ENCODE results near the gene ABCA9.
"Not testable (repeated sequence)": the region's sequence is repeated elsewhere in the genome, so short reads cannot be mapped to it uniquely, and the experiment has no call there.

ABCA9 gene

DNA sequence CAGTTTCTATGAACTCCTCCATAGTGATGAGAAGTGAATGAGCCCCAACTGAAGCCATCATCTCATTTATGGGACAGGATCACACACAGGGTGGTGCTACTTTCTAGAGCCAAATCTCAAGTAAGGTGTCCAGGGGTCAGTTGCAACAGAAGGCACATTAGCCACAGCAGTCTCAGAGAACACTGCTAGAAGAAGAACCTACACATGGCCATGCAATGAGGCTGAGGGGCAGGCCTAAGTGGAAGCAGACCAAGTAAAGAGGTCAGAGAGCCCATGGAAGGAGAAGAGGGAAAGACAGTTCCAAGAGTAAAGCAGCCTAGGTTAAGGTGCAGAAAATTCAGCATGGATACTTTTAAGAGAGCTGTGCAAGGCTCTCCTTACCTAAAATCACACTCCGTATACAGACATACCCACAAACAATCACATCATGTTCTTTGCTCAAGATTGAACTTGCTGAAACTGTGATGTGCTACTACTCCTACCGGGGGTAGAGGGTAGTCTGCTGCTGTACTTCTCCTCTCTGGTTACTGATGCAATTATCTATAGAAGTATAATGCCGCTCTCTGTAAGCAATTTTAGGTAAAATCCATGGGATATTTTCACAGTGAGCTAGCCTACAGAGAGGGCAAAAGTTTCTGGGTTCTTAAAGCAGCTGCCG, 107.3 kb downstream of the ABCA9 start:
- DNase-seq (ENCODE audit: low read depth), result no peak

GRCh38 chr17:68950725-68951124, 110.0 kb downstream of the ABCA9 start:
- DNase-seq (ENCODE audit: low read depth), result no peak

DNA sequence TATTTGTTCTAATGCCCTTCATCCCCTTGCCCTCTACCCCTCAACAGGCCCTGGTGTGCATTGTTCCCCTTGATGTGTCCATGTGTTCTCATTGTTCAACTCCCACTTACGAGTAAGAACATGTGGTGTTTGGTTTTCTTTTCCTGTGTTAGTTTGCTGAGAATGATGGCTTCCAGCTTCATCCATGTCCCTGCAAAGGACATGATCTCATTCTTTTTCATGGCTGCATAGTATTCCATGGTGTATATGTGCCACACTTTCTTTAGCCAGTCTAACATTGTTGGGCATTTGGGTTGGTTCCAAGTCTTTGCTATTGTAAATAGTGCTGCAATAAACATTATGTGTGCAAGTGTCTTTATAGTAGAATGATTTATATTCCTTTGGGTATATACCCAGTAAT, 112.9 kb downstream of the ABCA9 start:
- DNase-seq (ENCODE audit: low read depth), result not testable (repeated sequence)

GRCh38 chr17:68944435-68945035, 116.2 kb downstream of the ABCA9 start:
- no peak for DNase-seq (ENCODE audit: low read depth)

- DNase-seq (ENCODE audit: low read depth), result not testable (repeated sequence)
Measured at GRCh38 chr17:68943812-68944182, 116.9 kb downstream of the ABCA9 start.

DNA sequence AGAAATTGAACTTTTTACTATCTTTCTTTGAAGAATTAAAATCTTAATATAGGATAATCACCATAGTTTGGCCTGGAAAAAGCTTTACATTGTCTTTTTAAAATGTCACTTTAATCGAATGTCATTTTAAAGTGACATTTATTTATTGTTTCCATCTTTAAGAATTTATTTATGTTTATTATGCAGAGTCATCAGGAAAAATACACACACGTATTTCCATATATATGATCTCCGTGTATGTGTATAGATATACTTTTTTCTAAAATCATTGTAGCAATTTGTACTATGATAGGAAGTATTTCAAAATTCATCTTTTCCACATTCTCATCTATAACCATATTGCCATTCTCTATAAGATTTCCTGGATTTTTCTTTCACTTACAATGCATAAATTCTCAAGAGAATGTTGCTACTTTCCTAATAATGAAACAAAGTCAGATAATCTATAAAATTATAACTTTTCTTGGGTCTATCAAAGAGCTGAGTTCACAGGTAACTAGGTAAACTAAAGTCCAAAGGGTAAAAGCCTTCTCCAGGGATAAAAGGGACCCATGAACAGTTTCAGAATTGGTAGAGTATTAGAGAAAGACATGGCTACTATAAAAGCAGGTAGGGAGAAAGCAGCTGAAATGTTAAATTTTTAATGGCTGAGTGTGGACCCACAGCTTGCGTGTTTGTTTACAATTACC, 117.5 kb downstream of the ABCA9 start:
- DNase-seq (ENCODE audit: low read depth), result no peak

DNA sequence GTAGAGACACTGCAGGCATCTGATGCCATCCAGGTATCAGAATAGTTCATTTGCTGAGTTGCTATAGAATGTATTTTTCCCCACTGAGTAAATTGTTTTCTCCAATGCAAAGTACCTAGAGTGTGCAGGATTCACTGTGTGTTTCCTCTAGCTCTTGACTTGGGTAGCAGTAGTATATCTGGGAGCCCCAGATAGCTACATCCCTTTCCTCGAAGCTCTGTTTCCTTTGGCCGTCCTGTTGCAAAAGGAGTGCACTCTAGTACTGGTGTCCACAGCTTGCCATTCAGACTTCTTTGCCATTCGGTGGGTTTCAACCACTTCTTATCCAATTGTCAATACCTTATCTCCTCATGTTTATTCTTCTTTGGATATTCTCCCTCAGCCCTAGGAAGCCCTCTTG, 118.3 kb downstream of the ABCA9 start:
- DNase-seq (ENCODE audit: low read depth), result no peak

GRCh38 chr17:68941761-68942160, 119.0 kb downstream of the ABCA9 start:
- DNase-seq (ENCODE audit: low read depth), result no peak

DNA sequence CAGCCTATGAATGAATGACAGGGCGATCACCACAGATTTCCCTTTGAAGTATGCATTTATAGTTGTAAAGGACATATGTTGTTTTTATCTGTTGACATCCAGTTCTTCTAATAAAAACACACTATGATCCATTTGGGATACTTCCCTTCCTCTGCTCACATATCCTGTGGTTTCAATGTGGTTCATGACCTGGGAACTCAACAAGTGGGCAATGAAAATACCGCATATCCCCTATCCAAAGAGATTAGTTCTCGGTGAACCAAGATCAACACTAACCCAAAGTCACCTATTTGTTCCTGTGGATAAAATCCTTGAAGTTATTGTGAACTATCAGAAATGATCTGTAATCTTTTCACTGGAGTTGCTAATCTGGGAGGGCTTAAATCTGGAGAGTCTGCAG, 121.5 kb downstream of the ABCA9 start:
- DNase-seq (ENCODE audit: low read depth), result no peak

- DNase-seq (ENCODE audit: low read depth), result no peak
Measured at GRCh38 chr17:68937890-68938514, 122.7 kb downstream of the ABCA9 start.

GRCh38 chr17:68927516-68927915, 133.2 kb downstream of the ABCA9 start:
- DNase-seq (ENCODE audit: low read depth), result no peak

DNA sequence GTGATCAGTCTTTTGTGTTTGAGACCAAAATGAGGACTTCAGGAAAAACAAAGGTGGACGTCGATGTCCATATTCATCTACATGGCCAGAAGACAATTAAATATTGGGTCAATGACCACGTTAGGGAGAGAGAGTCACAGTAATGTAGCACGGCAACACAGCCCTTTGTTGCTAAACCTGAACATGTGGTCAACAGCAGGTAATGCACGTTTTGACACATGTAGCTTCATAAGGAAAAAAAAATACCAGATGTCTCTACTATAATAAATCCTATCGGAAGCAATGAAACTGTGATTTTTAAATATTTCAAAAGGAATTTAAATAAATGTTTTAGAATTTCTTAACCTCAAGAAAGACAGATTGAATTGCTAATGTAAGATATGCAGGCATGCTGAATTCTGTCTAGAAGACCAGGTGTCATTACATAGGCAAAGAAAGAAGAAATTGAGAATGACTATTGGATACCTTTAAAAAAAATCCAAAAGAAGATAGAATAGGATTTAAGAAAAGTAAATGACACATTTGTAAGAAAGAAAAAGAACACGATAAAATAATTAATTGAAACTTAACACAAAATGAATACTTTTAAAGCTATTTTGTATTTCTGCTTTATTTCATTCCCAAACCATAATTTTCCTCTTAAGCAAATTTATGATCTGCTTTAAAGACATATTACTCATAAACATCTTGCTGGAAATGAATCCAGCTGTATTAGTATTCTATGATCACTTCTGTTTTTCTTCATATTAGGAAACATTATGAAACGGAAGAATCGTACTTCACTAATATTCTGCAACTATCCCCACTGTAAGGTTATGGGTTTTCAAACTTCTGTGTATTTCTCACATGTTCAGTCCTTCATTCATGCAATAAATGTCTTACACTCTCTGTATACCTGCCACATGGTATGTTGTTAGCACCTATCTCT, 135.7 kb downstream of the ABCA9 start:
- DNase-seq (ENCODE audit: low read depth), result no peak

Measured in activated T-cell treated with anti-CD3 and anti-CD28 coated beads for 48 hours (primary cell).